SK-N-SH (cell line): Measurements from ENCODE around the gene ARHGAP10. TPM values are rescaled to one million over a fixed set of nuclear protein-coding genes. Genes with fewer than 3 reads are reported as not detected.
A peak's percentile ranks its signal among the peaks of the same experiment; 100 is the strongest.

Source experiments
- CTCF ChIA-PET: fragments of 300-600, 350-600 bp; formaldehyde crosslinking; extraction: SDS; loops from one replicate; lab custom pipeline; 2021; lab: Yijun Ruan, JAX
- POLR2A ChIA-PET: fragments of 350-600 bp; sonication (Branson Sonifier 250); formaldehyde crosslinking; extraction: SDS; loops from one replicate; lab custom pipeline; 2020; ENCODE audit warnings: antibody characterized with exemption, inconsistent platforms; lab: Yijun Ruan, JAX
- DNase-seq: peaks from one replicate; pipeline ENCODE4 v3.0.0; 2012
- H2AFZ ChIP-seq: fragments of 200-600 bp; sonication (generic); 2 replicates; pipeline ENCODE4 v1.8.1; 2016; ENCODE audit warnings: antibody characterized with exemption, mild to moderate bottlenecking, low read depth
- H3F3A ChIP-seq: fragments of 200-600 bp; sonication (generic); replicated peaks from 2 replicates; pipeline ENCODE3; 2016; ENCODE audit warnings: antibody characterized with exemption, mild to moderate bottlenecking; ENCODE audit not compliant: insufficient read depth
- H3K27ac ChIP-seq, 2 experiments: fragments of 200-500 bp in 1 of 2; fragments of 200-600 bp in 1 of 2; sonication (Bioruptor generic) in 1 of 2; sonication (generic), shearing (Covaris generic) in 1 of 2; 2 replicates each; pipeline versions ENCODE4 v1.5.1 to v1.6.1; 2014 to 2016; ENCODE audit warnings: low read depth in 2 of 2, inconsistent platforms in 1 of 2, low read length in 1 of 2, mild to moderate bottlenecking in 1 of 2, mixed read lengths in 1 of 2
- H3K27me3 ChIP-seq: fragments of 200-600 bp; sonication (generic), shearing (Covaris generic); 2 replicates; pipeline ENCODE4 v1.6.1; 2016; ENCODE audit warnings: mixed run types; ENCODE audit not compliant: insufficient read depth
- H3K36me3 ChIP-seq, 2 experiments: fragments of 200-500 bp in 1 of 2; fragments of 200-600 bp in 1 of 2; sonication (Bioruptor generic) in 1 of 2; sonication (generic) in 1 of 2; replicated peaks in 1 of 2; 2 replicates each; pipeline versions ENCODE3 to v1.5.1; 2014 to 2016; ENCODE audit warnings: low read length in 1 of 2, mild to moderate bottlenecking in 1 of 2; ENCODE audit not compliant: insufficient read depth in 2 of 2, control insufficient read depth in 1 of 2
- H3K4me1 ChIP-seq, 2 experiments: fragments of 200-500 bp in 1 of 2; fragments of 200-600 bp in 1 of 2; sonication (Bioruptor generic) in 1 of 2; sonication (generic), shearing (Covaris generic) in 1 of 2; 2 replicates each; pipeline versions ENCODE4 v1.5.1 to v1.6.1; 2014 to 2016; ENCODE audit warnings: low read depth in 1 of 2, low read length in 1 of 2, mixed run types in 1 of 2; ENCODE audit not compliant: insufficient read depth in 2 of 2, control insufficient read depth in 1 of 2
- H3K4me2 ChIP-seq: fragments of 200-600 bp; sonication (generic), shearing (Covaris generic); 2 replicates; pipeline ENCODE4 v1.6.1; 2017; ENCODE audit warnings: mixed run types
- H3K4me3 ChIP-seq, 2 experiments: fragments of 200-500 bp in 1 of 2; fragments of 200-600 bp in 1 of 2; sonication (Bioruptor generic) in 1 of 2; sonication (generic), shearing (Covaris generic) in 1 of 2; 2 replicates each; pipeline versions ENCODE4 v1.5.1 to v1.8.1; 2014 to 2016; ENCODE audit warnings: low read depth in 2 of 2, inconsistent platforms in 1 of 2, low read length in 1 of 2, mild to moderate bottlenecking in 1 of 2, mixed read lengths in 1 of 2, moderate library complexity in 1 of 2
- H3K79me2 ChIP-seq: fragments of 200-600 bp; sonication (generic); 2 replicates; pipeline ENCODE4 v1.8.1; 2017; ENCODE audit warnings: mild to moderate bottlenecking; ENCODE audit not compliant: insufficient read depth
- H3K9ac ChIP-seq: fragments of 200-600 bp; sonication (generic); 2 replicates; pipeline ENCODE4 v1.6.1; 2017; ENCODE audit warnings: mixed run types
- H3K9me2 ChIP-seq: fragments of 200-600 bp; sonication (generic); 2 replicates; pipeline ENCODE4 v1.6.1; 2017; ENCODE audit warnings: mixed run types
- H3K9me3 ChIP-seq: fragments of 200-600 bp; sonication (generic); 2 replicates; pipeline ENCODE4 v1.6.1; 2017; ENCODE audit warnings: mixed run types, mild to moderate bottlenecking, moderate library complexity
- H4K20me1 ChIP-seq: fragments of 200-600 bp; sonication (generic); 2 replicates; pipeline ENCODE4 v1.6.1; 2017; ENCODE audit warnings: mild to moderate bottlenecking, mixed run types; ENCODE audit not compliant: insufficient read depth
- CHD2 ChIP-seq: fragments of 150-350 bp; IDR thresholded peaks from 2 replicates; pipeline ENCODE4 v1.6.1; 2018; ENCODE audit warnings: low read length; ENCODE audit not compliant: partially characterized antibody
- CTCF ChIP-seq: fragments of 200-600 bp; sonication (generic); IDR thresholded peaks from 2 replicates; pipeline ENCODE4 v1.6.1; 2017; ENCODE audit warnings: antibody characterized with exemption, mild to moderate bottlenecking, moderate library complexity
- ELF1 ChIP-seq: IDR thresholded peaks from 2 replicates; pipeline ENCODE4 v1.4.0; 2012
- EZH2phosphoT487 ChIP-seq: fragments of 200-600 bp; sonication (generic); IDR thresholded peaks from 2 replicates; pipeline ENCODE4 v1.6.1; 2017; ENCODE audit warnings: low read depth, mixed run types, mild to moderate bottlenecking, antibody characterized with exemption, moderate library complexity, borderline replicate concordance
- FOSL2 ChIP-seq: IDR thresholded peaks from 2 replicates; pipeline ENCODE4 v1.4.0; 2012; ENCODE audit warnings: low read depth, mild to moderate bottlenecking, moderate library complexity, borderline replicate concordance
- FOXM1 ChIP-seq: IDR thresholded peaks from 2 replicates; pipeline ENCODE4 v1.4.0; 2012; ENCODE audit warnings: low read depth, mild to moderate bottlenecking
- GABPA ChIP-seq: IDR thresholded peaks from 2 replicates; pipeline ENCODE4 v1.4.0; 2012; ENCODE audit warnings: low read depth, mild to moderate bottlenecking
- GATA2 ChIP-seq: sonication (generic); formaldehyde crosslinking; IDR thresholded peaks from 2 replicates; pipeline ENCODE4 v1.5.0; 2020; ENCODE audit warnings: mild to moderate bottlenecking, missing genetic modification reagents
- JUND ChIP-seq: IDR thresholded peaks from 2 replicates; pipeline ENCODE4 v1.4.0; 2012
- MAX ChIP-seq: IDR thresholded peaks from 2 replicates; pipeline ENCODE4 v1.4.0; 2012; ENCODE audit warnings: low read depth
- MEF2A ChIP-seq: IDR thresholded peaks from 2 replicates; pipeline ENCODE4 v1.4.0; 2012; ENCODE audit warnings: low read depth, borderline replicate concordance
- NFIC ChIP-seq: IDR thresholded peaks from 2 replicates; pipeline ENCODE4 v1.4.0; 2012; ENCODE audit warnings: borderline replicate concordance
- NRF1 ChIP-seq: IDR thresholded peaks from 2 replicates; pipeline ENCODE4 v1.6.1; 2012; ENCODE audit warnings: low read depth, mild to moderate bottlenecking, low read length
- RAD21 ChIP-seq: IDR thresholded peaks from 2 replicates; pipeline ENCODE4 v1.6.1; 2012; ENCODE audit warnings: mild to moderate bottlenecking, low read length
- RCOR1 ChIP-seq: fragments of 150-350 bp; IDR thresholded peaks from 2 replicates; pipeline ENCODE4 v1.6.1; 2017; ENCODE audit warnings: antibody characterized with exemption, low read length
- RFX5 ChIP-seq: IDR thresholded peaks from 2 replicates; pipeline ENCODE4 v1.6.1; 2012; ENCODE audit warnings: mild to moderate bottlenecking, improper control_type of control experiment, low read length
- SIN3A ChIP-seq: IDR thresholded peaks from 2 replicates; pipeline ENCODE4 v1.6.1; 2012; ENCODE audit warnings: low read depth, mild to moderate bottlenecking, low read length, moderate library complexity, borderline replicate concordance
- SMC3 ChIP-seq: IDR thresholded peaks from 2 replicates; pipeline ENCODE4 v1.6.1; 2012; ENCODE audit warnings: low read depth, low read length, improper control_type of control experiment
- TAF1 ChIP-seq: IDR thresholded peaks from 2 replicates; pipeline ENCODE4 v1.6.1; 2012; ENCODE audit warnings: low read depth, mild to moderate bottlenecking, low read length, moderate library complexity, borderline replicate concordance
- TCF12 ChIP-seq: IDR thresholded peaks from 2 replicates; pipeline ENCODE4 v1.4.0; 2012
- TEAD4 ChIP-seq: IDR thresholded peaks from 2 replicates; pipeline ENCODE4 v1.4.0; 2012; ENCODE audit warnings: mild to moderate bottlenecking, borderline replicate concordance; ENCODE audit not compliant: insufficient read depth
- USF1 ChIP-seq: IDR thresholded peaks from 2 replicates; pipeline ENCODE4 v1.4.0; 2012; ENCODE audit warnings: low read depth, borderline replicate concordance
- USF2 ChIP-seq: fragments of 150-350 bp; IDR thresholded peaks from 2 replicates; pipeline ENCODE4 v1.6.1; 2017; ENCODE audit warnings: antibody characterized with exemption, low read length, low read depth, borderline replicate concordance
- YY1 ChIP-seq: IDR thresholded peaks from 2 replicates; pipeline ENCODE4 v1.4.0; 2012; ENCODE audit warnings: low read depth, mild to moderate bottlenecking
- ZBTB33 ChIP-seq: IDR thresholded peaks from 2 replicates; pipeline ENCODE4 v1.4.0; 2012; ENCODE audit warnings: low read depth, borderline replicate concordance
- WGBS: methylation state at CpG from one replicate; pipeline ENCODE4 v1.1.6; 2017; ENCODE audit warnings: low lambda C conversion rate; 5-methylcytosine and 5-hydroxymethylcytosine counted together
- polyA plus RNA-seq, 3 experiments: library from polyadenylated mRNA; depleted of rRNA; stranded (reverse); fragments of >200 nt; gene quantifications; 2 replicates each; pipeline ENCODE4 v1.2.3, GENCODE V29; 2012

ARHGAP10 gene
- polyA plus RNA-seq, 1 of the 3 experiments (the other 2 are of a cell fraction) = 15.1 TPM

GRCh38 chr4:147714575-147715401, 17.1 kb upstream of the ARHGAP10 start:
- POLR2A ChIA-PET = no interaction called here
- H4K20me1 ChIP-seq = no peaks in the 10 kb centered on the region
- H3K79me2 ChIP-seq = no peaks in the 10 kb centered on the region
- CTCF ChIA-PET = interaction anchor here (1.3 to 8.0 kb wide), 2 partner anchors 151 to 152 kb away, joined by 9 to 182 read pairs; no protein-coding TSS in a partner anchor
- peak overlapping the region in 1 of 2 experiments; percentile 28; a peak in 1 of 4 replicates for H3K4me3 ChIP-seq
- H3K27ac ChIP-seq = peak overlapping the region in 1 of 2 experiments; percentile 72; a peak in 3 of 4 replicates
- peak overlapping the region; percentile 42; the same call in 1 of the 2 replicates for H3K4me2 ChIP-seq
- H3K27me3 ChIP-seq = no peaks in the 10 kb centered on the region
- no peak for DNase-seq
- 86% methylated on average over 8 of the region's 8 CpGs for WGBS
- no peaks in the 10 kb centered on the region for H3K9me2 ChIP-seq
- H3K36me3 ChIP-seq = no peaks in the 10 kb centered on the region
- H3F3A ChIP-seq = peaks cover 15% of the 10 kb centered on the region
- H3K9me3 ChIP-seq = no peaks in the 10 kb centered on the region
- no peak overlapping the region for H3K9ac ChIP-seq
- peak overlapping the region; percentile 18; the same call in 1 of the 2 replicates for H2AFZ ChIP-seq
- 0 out of 4 replicates have a peak, but pooled peaks cover 0 to 3% of the 10 kb centered on the region in 2 experiments for H3K4me1 ChIP-seq
- peak; percentile 78 for TF ChIP-seq TEAD4
- peak; percentile 83 for TF ChIP-seq FOSL2
- TF ChIP-seq RAD21 = no peak
- TF ChIP-seq MAX = peak; percentile 44; the same call in 1 of the 2 replicates
- no peak for TF ChIP-seq SIN3A
- TF ChIP-seq YY1 = 0 out of 2 replicates have a peak, but pooled peaks have one; percentile 32
- no peak for TF ChIP-seq CHD2
- TF ChIP-seq NRF1 = no peak
- 0 out of 2 replicates have a peak, but pooled peaks have one; percentile 42 for TF ChIP-seq ZBTB33
- TF ChIP-seq ELF1 = no peak
- TF ChIP-seq USF2 = no peak
- TF ChIP-seq GATA2 (CRISPR knock-in tag) = no peak
- no peak for TF ChIP-seq CTCF
- peak; percentile 25; the same call in 1 of the 2 replicates for TF ChIP-seq FOXM1
- no peak for TF ChIP-seq SMC3
- TF ChIP-seq TCF12 = peak; percentile 94
- TF ChIP-seq GABPA = no peak
- TF ChIP-seq NFIC = peak; percentile 80
- peak; percentile 88 for TF ChIP-seq JUND
- peak; percentile 49; the same call in 1 of the 2 replicates for TF ChIP-seq MEF2A
- no peak for TF ChIP-seq USF1
- no peak for TF ChIP-seq RFX5
- no peak for TF ChIP-seq RCOR1
- TF ChIP-seq EZH2phosphoT487 = no peak
- TF ChIP-seq TAF1 = no peak
